Loucy (cell line): ENCODE results near the gene HLA-DRB5.
"Not testable (repeated sequence)": the region's sequence is repeated elsewhere in the genome, so short reads cannot be mapped to it uniquely, and the experiment has no call there.

ENCODE experiments used
- H2AFZ ChIP-seq: fragments of 200-600 bp; sonication (generic); 2 replicates; pipeline ENCODE4 v1.6.0; 2016; ENCODE audit warnings: antibody characterized with exemption, mild to moderate bottlenecking, low read length, moderate library complexity
- H3F3A ChIP-seq: fragments of 200-600 bp; 2 replicates; pipeline ENCODE4 v1.6.0; 2016; ENCODE audit warnings: antibody characterized with exemption, low read depth, mild to moderate bottlenecking
- H3K27me3 ChIP-seq: fragments of 200-600 bp; sonication (generic); 2 replicates; pipeline ENCODE4 v1.6.1; 2014; ENCODE audit warnings: low read length, mild to moderate bottlenecking; ENCODE audit not compliant: insufficient read depth, poor library complexity, severe bottlenecking
- H3K36me3 ChIP-seq: fragments of 200-600 bp; sonication (generic); 2 replicates; pipeline ENCODE4 v1.6.1; 2016; ENCODE audit warnings: low read length; ENCODE audit not compliant: insufficient read depth
- H3K4me1 ChIP-seq: fragments of 200-600 bp; sonication (generic); 2 replicates; pipeline ENCODE4 v1.5.1; 2014; ENCODE audit warnings: low read length, mild to moderate bottlenecking; ENCODE audit not compliant: insufficient read depth, poor library complexity, severe bottlenecking
- H3K4me2 ChIP-seq: fragments of 200-600 bp; sonication (generic); 2 replicates; pipeline ENCODE4 v1.6.0; 2014; ENCODE audit warnings: antibody characterized with exemption, low read length, low read depth, mild to moderate bottlenecking; ENCODE audit not compliant: poor library complexity, severe bottlenecking
- H3K4me3 ChIP-seq: fragments of 200-600 bp; sonication (generic); 2 replicates; pipeline ENCODE4 v1.5.1; 2014; ENCODE audit warnings: low read length, mild to moderate bottlenecking, mixed read lengths; ENCODE audit not compliant: poor library complexity, severe bottlenecking
- H3K79me2 ChIP-seq: fragments of 200-600 bp; sonication (generic); 2 replicates; pipeline ENCODE4 v1.6.1; 2014; ENCODE audit warnings: low read length; ENCODE audit not compliant: insufficient read depth
- H3K9ac ChIP-seq: fragments of 200-600 bp; sonication (generic); 2 replicates; pipeline ENCODE4 v1.6.0; 2014; ENCODE audit warnings: mild to moderate bottlenecking, low read depth, low read length, moderate library complexity; ENCODE audit not compliant: poor library complexity, severe bottlenecking
- H3K9me2 ChIP-seq: fragments of 200-600 bp; sonication (generic); replicated peaks from 2 replicates; pipeline ENCODE4 v1.6.1; 2016; ENCODE audit warnings: low read depth, low read length, mixed read lengths
- H3K9me3 ChIP-seq: fragments of 200-600 bp; sonication (generic); 2 replicates; pipeline ENCODE4 v1.6.1; 2014; ENCODE audit warnings: mild to moderate bottlenecking, antibody characterized with exemption, low read length, low read depth; ENCODE audit not compliant: insufficient read depth
- H4K20me1 ChIP-seq: fragments of 200-600 bp; sonication (generic); 2 replicates; pipeline ENCODE4 v1.6.0; 2014; ENCODE audit warnings: antibody characterized with exemption, low read length, mild to moderate bottlenecking; ENCODE audit not compliant: insufficient read depth, poor library complexity, severe bottlenecking
- EZH2phosphoT487 ChIP-seq: fragments of 200-600 bp; IDR thresholded peaks from 2 replicates; pipeline ENCODE4 v1.6.1; 2018; ENCODE audit warnings: antibody characterized with exemption, mild to moderate bottlenecking, moderate library complexity, borderline replicate concordance
- TF ChIP-seq, protein P1 (sequence below): fragments of 200-600 bp; sonication (generic); conservative IDR thresholded peaks from 2 replicates; pipeline ENCODE4 v1.5.1; 2014; ENCODE audit warnings: mild to moderate bottlenecking, antibody characterized with exemption, low read length

HLA-DRB5 gene

DNA sequence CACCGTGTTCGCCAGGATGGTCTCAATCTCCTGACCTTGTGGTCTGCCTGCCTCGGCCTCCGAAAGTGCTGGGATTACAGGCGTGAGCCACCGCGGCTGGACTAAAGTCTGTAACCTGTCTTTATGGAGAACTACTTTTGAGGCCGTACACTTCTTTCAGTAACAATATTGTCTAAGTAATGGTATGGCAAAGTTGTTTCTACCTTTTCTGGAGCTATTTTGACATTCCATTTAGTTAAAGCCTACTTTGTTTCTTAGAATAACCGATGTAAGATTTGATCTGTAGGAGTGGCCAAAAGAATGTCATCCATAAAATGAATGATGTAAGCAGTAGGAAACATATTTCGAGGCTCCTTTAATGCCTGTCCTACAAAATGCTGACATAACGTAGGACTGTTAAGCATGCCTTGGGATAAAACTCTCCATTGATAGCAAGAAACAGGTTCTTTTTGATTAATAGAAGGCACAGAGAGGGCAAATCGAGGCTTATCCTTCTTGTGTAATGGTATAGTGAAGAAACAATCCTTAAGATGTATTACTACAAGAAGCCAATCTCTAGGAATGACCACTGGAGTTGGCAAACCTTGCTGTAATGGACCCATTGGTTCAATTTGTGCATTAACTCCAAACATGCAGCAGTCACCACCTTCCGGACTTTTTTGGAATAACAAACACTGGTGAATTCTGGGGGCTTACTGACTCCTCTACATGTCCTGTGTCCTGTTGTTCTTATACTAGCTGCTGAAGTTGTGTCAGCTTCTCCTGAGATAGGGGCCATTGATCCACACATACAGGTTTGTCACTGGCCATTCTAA, 54.5 kb downstream of the HLA-DRB5 start:
- no peak overlapping the region for H3K4me2 ChIP-seq
- no peaks in the 10 kb centered on the region for H3K9me2 ChIP-seq
- H3K36me3 ChIP-seq: no peaks in the 10 kb centered on the region
- TF ChIP-seq EZH2phosphoT487: no peak
- TF ChIP-seq, protein P1, sequence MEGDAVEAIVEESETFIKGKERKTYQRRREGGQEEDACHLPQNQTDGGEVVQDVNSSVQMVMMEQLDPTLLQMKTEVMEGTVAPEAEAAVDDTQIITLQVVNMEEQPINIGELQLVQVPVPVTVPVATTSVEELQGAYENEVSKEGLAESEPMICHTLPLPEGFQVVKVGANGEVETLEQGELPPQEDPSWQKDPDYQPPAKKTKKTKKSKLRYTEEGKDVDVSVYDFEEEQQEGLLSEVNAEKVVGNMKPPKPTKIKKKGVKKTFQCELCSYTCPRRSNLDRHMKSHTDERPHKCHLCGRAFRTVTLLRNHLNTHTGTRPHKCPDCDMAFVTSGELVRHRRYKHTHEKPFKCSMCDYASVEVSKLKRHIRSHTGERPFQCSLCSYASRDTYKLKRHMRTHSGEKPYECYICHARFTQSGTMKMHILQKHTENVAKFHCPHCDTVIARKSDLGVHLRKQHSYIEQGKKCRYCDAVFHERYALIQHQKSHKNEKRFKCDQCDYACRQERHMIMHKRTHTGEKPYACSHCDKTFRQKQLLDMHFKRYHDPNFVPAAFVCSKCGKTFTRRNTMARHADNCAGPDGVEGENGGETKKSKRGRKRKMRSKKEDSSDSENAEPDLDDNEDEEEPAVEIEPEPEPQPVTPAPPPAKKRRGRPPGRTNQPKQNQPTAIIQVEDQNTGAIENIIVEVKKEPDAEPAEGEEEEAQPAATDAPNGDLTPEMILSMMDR: no peak
- no peak overlapping the region for H2AFZ ChIP-seq
- H3K9ac ChIP-seq: no peak overlapping the region
- no peaks in the 10 kb centered on the region for H3K9me3 ChIP-seq
- no peaks in the 10 kb centered on the region for H3K79me2 ChIP-seq
- H3K27me3 ChIP-seq: peaks cover 3% of the 10 kb centered on the region
- no peaks in the 10 kb centered on the region for H4K20me1 ChIP-seq
- H3K4me1 ChIP-seq: no peaks in the 10 kb centered on the region
- no peaks in the 10 kb centered on the region for H3F3A ChIP-seq
- H3K4me3 ChIP-seq: no peak overlapping the region

DNA sequence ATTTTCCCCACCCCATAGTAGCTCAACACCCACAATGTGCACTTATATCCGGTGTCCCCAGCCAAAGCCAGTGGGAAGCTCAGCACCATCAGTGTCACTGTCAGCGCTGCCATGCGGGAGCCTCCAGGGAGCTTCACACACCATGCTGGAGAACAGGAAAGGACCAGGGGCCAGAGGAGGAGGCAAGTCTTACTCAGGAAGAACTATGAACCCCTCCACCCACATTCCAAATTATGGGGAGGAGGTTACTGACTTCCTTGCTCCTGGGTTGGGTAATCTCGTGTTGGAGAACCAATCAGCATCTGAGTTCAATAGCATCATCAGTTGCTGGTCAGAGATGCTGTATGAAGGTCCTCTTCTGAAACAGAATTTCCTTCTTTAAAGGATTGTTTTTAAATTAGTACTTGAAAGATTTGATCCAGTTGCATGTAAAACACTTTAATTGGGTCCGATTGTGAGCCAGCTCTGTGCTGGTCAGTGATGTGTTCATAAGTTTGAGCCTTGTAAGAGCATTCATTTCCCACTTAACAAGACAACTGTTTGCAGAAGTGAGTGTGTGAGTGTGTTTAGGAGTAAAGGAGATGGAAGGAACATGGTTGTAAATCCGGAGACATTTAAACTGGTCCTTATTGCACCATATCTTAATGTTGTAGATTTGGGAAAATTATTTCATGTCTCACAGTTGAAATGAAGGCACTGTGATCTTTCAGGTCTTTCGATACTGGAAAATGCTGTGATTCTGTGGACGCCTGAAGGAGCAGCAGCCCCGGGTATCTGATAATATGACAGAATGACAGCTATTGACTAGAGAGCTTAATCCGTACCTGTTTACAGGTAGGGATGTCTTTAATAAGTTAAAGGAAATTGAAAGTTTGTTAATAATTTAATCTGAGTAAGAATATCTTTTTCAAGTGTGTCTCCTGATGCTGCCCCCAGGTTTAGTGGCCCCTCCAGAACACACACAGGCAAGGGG, 56.4 kb downstream of the HLA-DRB5 start:
- not testable (repeated sequence) for H3K9ac ChIP-seq, H3K4me3 ChIP-seq, H3K79me2 ChIP-seq, H3K36me3 ChIP-seq, H4K20me1 ChIP-seq, H3K4me2 ChIP-seq, H3K9me2 ChIP-seq, H3K27me3 ChIP-seq, H3F3A ChIP-seq, H3K4me1 ChIP-seq, H3K9me3 ChIP-seq
- H2AFZ ChIP-seq: peak overlapping the region; percentile 60; the same call in 1 of the 2 replicates

DNA sequence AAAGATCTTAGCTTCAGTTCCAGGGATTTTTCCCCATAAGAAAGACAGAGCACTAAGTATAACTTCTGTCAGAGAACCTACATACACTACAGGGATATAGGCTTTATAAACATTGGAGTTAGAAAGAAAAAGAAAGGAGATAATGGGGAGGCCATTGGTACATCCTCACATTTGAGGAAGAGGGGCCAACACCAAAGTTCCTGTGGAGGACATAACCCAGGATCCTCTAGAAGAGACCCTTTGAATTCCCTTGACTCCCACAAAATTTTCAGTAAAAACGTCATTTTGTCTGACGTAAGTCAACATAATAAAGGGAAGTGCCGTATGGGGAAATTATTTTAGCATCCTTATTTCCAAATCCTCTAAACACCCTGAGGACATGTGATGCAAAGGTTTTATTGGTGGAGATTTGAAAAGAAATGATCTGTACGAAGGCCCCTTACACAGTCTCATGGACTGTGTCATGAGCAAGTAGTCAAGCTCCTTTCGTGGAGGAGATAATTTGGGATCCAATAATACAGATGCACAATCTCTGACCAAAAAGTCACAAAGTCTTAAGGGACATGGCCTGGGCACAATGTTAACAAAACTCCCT, 57.2 kb downstream of the HLA-DRB5 start:
- Histone ChIP-seq H4K20me1 (no peaks in the 10 kb centered on the region), H3F3A (no peaks in the 10 kb centered on the region), H3K4me1 (no peaks in the 10 kb centered on the region), H3K9ac (no peak overlapping the region), H2AFZ (peak overlapping the region; percentile 60; the same call in 1 of the 2 replicates), H3K27me3 (no peaks in the 10 kb centered on the region), H3K4me2 (no peak overlapping the region), H3K9me3 (no peaks in the 10 kb centered on the region), H3K9me2 (no peaks in the 10 kb centered on the region), H3K36me3 (no peaks in the 10 kb centered on the region), H3K79me2 (no peaks in the 10 kb centered on the region), H3K4me3 (no peak overlapping the region)
- no peak for TF ChIP-seq EZH2phosphoT487
- TF ChIP-seq, protein P1: no peak

DNA sequence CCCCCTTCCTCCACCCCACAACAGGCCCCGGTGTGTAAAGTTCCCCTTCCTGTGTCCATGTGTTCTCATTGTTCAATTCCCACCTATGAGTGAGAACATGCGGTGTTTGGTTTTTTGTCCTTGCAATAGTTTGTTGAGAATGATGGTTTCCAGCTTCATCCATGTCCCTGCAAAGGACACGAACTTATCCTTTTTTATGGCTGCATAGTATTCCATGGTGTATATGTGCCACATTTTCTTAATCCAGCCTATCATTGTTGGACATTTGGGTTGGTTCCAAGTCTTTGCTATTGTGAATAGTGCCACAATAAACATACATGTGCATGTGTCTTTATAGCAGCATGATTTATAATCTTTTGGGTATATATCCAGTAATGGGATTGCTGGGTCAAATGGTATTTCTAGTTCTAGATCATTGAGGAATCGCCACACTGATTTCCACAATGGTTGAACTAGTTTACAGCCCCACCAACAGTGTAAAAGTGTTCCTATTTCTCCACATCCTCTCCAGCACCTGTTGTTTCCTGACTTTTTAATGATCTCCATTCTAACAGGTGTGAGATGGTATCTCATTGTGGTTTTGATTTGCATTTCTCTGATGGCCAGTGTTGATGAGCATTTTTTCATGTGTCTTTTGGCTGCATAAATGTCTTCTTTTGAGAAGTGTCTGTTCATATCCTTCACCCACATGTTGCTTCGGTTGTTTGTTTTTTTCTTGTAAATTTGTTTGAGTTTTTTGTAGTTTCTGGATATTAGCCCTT, 62.2 kb downstream of the HLA-DRB5 start:
- not testable (repeated sequence) for H3K4me2 ChIP-seq, H3K4me1 ChIP-seq

More for the DNA sequence above, 62.2 kb downstream of the HLA-DRB5 start:
- H3K9me2 ChIP-seq, H3K79me2 ChIP-seq, H2AFZ ChIP-seq, H3K4me3 ChIP-seq, H4K20me1 ChIP-seq, H3K27me3 ChIP-seq, H3F3A ChIP-seq, H3K9ac ChIP-seq, H3K36me3 ChIP-seq, H3K9me3 ChIP-seq: not testable (repeated sequence)
